HG03064 (cell line): ENCODE data around the gene SKIC8.

Experiments used
- ATAC-seq: cut with Tn5 transposase; IDR thresholded peaks from one replicate; pipeline ENCODE4 v1.9.1; 2021; ENCODE audit warnings: low read depth; ENCODE audit not compliant: unreplicated experiment

Gene SKIC8

GRCh38 chr15:78233496-78233895, 65.9 kb downstream of the SKIC8 start:
- no peak for ATAC-seq
